Putamen (tissue), 1 donor: ENCODE results near the gene TNNC2.
"Not testable (repeated sequence)": the region's sequence is repeated elsewhere in the genome, so short reads cannot be mapped to it uniquely, and the experiment has no call there.

Experiments used
- DNase-seq: peaks from one replicate; pipeline ENCODE4 v3.0.0-alpha.2; 2016; ENCODE audit warnings: low spot score

TNNC2 gene

DNA sequence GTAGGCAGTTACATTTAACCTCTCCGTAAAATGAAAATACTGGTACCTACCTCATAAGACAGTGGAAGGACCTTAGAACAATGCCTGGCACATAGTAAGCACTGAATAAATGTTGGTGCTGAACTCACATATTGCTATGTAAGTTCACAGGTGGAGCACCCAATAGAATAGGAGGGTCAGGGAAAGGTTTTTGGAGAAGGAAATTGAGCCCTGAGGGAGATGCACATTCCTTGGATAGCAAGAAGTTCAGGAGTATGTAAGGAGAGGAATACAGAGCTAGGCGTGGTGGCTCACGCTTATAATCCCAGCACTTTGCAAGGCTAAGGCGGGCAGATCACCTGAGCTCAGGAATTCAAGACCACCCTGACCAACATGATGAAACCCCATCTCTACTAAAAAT lies 7.6 kb downstream of the TNNC2 start:
- no peak for DNase-seq

DNA sequence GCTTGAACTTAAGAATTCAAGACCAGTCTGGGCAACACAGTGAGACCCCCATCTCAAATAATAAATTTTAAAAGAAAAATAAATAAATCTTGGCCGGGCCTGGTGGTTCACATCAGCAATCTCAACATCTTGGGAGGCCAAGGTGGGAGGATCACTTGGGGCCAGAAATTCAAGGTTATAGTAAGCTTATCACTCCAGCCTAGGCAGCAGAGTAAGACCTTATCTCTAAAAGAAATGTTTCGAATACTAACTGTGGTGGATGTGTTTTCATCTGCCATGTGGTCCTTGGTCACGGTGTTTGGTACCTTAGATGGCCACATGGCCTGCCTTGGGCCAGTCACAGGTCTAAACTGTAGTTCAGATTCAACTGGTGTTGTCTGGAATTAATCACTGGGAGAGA lies 8.9 kb downstream of the TNNC2 start:
- no peak for DNase-seq

DNA sequence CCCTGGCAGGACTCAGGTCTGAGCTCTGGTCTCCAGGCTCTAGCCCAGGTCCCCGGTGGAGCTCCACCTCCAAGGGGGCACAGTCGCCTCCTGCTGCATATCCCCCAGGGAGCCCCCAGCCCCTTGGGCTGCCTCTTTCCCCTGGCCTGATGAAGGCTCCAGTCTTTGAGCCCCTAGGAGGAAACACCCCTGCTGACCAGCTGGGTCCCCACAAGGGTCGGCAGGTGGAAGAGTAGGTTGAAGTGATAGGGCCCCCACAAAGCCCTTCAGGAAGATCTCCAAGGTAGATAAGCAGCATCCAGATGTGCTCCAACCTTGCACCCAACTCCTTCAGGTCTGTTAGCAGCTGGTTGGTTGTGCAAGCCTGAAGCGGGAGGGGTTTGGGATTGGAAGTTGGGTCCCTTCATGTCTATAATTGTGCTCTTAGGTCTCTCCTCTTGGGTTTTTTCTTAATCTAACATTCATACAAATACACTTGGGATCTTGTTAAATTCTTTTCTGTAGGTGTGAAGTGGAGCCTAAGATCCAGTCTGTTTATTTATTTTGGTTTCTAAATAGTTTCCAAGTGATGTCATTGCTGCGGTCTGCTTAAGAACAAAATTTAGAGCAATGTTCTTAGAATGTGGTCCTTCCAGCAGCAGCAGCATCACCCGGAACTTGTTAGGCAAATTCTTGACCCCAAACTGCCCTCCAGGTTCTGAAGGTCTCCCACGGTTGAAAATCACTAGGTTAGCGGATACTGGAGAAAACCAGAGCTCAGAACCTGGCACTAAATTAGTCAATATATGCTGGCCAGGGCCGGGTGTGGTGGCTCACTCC lies 9.5 kb downstream of the TNNC2 start:
- DNase-seq, result no peak

DNA sequence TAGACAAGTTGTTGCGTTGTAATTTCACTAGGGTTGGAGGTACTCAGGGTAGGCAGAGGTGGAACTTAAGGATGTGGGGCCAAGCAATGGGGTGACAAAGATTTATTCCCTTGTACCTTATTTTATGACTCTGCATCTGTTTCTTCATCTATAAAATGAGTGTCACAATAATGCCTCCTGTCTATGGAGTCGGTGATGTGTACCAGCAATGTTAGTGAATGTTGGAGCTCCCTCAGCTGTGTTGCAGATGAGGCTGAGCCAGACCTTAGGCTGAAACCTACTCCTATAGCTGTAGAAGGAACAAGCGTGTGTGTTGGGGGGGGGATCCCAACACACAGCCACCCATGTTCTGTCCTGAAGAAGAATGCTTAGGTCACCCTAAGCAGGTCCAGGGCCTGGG lies 10.2 kb downstream of the TNNC2 start:
- no peak for DNase-seq

DNA sequence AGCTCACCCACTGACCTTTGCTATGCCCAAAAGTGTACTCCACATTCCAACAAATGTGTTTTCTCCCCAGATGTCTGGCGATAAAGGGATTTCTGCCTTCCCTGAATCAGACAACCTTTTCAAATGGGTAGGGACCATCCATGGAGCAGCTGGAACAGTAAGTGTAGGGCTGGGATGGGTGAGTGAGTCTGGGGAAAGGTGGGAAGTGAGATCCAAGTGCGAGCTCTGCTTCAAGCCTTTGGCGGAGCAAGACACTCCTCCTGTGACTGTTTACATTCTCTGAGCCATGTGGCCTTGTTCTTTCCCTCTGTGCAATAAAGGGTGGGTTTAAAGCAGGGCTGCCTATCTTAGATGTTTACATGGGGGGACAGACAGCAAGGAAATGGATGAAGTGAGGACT lies 12.8 kb downstream of the TNNC2 start:
- no peak for DNase-seq

DNA sequence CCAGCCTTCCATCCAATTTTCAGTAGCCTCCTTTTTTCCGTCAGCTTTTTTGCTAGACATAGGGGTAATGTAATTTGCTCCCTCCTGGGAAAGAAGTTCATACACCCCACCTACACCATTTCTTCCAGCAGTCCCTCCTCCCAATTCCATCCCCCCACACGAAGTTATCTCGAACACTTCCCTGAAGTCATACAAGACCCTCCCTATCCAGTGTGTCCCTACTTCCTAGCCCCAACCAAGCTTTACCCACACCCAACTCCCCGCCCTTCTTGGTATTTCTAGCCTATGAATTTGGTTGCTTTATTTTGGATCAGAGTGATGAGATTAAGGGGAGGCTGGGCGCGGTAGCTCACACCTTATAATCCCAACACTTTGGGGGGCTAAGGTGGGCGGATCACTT lies 13.6 kb downstream of the TNNC2 start:
- DNase-seq, result no peak

DNA sequence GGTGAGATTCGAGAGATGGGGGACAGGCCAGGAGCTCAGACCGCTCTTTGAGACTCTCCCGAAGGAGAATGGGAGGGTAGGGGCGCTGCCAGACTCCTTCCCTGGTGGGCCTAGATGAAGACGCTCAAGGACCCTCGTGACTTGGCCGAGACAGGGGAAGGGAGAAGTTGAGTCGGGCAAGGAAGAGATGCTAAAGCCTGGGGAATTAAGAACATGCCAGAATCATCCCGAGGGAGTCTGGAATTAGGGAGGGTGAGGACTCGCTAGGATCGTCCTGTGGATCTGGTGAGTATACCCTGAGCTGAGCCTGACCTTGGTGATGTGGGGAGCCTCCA lies 14.1 kb downstream of the TNNC2 start:
- no peak for DNase-seq

DNA sequence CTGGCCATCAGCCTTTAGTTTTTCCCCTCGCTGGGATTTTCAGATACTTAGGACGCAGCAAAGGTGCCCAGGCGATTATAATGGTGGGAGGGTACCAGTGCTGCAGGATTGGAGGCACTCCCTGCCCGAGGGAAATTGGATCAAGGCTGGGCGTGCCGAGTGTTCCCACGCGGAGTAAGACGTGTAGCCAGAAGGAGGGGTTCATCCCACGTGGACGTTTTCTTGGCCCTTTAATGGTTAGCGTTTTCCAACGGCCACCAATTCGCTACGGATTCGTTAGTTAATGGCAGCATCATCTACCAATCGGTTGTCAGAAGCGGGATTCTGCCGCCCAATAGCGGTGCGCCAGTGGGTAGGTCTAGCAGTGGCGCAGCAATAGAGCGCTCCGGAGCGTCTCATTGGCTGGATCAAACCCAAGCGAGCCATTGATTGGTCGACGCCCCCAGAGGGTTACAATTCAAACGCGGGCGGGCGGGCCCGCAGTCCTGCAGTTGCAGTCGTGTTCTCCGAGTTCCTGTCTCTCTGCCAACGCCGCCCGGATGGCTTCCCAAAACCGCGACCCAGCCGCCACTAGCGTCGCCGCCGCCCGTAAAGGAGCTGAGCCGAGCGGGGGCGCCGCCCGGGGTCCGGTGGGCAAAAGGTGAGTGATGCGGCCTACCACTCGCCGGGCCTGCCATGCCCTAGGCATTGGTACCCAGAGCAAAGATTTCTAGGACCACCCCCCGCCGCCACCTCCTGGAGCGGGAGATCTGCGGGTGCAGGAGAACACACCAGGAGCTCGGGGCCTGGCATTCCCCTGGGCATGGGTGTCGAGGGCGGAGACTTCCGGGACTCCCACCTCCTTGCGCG lies 14.7 kb downstream of the TNNC2 start, which contains the start of gene UBE2C:
Gene UBE2C (plus strand): TSS at position 488 of the 849 bp plus-strand sequence. CDS start 52 bp downstream, at position 540.
- peak; percentile 99 for DNase-seq

DNA sequence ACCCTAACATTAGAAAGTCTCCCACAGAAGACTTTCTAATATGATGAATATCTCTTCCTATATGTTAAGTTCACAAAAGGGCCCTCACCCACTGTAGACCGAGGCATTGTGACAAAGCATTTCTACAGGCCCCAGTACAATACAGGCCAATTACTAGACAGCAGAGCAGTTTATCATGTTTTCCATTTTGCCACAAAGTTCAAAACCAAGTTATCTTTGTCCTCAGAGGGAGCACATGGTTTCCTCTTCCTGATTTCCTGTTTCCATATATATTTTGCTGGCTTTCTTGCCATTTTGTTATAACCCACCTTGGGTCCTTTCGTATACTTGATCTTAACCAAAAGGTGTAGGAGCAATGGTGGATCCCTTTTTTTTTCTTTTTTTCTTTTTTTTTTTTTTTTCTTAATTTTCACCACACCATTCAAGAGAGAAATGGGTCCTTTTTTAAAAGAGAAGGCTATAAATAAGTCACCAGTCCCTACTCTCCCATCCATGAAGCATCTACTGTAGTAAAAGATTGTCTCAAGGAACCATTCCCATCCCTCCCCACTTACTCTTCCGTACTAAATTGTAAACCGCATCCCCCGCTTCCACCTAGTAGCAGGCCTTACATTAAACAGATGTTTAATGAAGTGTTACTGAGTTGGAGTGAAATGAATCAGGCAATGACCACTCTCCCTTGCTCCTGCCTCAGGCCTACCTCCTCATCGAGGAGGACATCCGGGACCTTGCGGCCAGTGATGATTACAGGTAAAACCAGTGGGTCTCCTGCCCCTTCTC lies 16.7 kb downstream of the TNNC2 start:
- no peak for DNase-seq

DNA sequence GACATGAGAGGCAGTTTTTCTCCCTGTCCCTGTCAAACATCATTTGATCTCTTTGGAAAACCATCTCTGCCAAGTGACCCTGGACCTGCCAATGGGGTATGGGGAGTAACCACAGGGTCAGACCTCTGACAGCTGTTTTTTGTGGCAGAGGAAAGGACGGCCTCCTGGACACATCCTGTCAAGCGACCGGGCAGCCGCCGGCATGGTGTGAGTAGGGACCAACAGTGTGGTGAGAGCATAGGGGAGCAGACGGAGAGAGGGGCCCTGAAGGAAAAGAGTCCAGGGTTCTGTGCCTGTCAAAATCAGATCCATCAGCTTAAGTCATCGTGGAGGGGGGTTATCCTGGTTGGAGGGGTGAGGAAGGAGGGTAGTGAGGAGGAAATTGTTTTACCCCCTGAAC lies 25.3 kb downstream of the TNNC2 start:
- no peak for DNase-seq

DNA sequence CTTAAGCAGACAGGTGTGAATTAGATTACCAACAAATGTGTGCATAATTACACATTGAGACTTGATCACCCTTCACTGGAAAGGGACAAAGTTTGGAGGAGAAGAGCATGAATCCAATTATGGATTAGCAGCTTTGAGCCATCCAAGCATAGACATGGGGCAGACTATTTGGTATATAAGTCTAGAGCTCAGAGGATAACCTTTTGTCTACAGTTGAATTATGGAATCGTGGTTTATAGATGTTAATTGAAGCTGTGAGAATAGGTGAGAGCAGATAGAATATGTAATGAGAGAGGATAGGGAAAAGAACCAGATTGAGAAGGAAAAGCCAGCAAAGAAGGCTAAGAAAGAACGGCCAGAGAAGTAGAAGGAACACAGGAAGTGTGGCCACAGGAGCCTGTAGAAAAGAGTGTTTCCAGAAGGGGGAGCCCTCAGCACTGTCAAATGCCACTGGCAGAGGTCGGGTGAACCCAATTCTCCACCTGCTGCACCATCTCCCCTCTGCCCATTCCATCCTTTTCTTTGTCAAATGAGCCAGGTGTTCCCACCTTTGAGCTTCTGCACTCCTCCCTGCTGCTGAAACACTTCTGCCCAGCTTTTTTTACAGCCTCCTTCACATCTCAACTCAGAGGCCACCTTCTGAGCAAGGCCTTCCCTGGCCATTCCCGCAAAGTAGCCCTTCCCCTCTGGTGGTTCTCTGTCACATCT lies 28.0 kb downstream of the TNNC2 start:
- DNase-seq, result peak; percentile 45

DNA sequence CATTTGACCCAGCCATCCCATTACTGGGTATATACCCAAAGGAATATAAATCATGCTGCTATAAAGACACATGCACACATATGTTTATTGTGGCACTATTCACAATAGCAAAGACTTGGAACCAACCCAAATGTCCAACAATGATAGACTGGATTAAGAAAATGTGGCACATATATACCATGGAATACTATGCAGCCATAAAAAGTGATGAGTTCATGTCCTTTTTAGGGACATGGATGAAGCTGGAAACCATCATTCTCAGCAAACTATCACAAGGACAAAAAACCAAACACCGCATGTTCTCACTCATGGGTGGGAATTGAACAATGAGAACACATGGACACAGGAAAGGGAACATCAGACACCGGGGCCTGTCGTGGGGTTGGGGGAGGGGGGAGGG lies 29.2 kb downstream of the TNNC2 start:
- not testable (repeated sequence) for DNase-seq

DNA sequence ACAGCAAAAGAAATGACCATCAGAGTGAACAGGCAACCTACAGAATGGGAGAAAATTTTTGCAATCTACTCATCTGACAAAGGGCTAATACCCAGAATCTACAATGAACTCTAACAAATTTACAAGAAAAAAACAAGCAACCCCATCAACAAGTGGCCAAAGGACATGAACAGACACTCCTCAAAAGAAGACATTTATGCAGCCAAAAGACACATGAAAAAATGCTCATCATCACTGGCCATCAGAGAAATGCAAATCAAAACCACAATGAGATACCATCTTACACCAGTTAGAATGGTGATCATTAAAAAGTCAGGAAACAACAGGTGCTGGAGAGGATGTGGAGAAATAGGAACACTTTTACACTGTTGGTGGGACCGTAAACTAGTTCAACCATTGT lies 29.6 kb downstream of the TNNC2 start:
- not testable (repeated sequence) for DNase-seq

DNA sequence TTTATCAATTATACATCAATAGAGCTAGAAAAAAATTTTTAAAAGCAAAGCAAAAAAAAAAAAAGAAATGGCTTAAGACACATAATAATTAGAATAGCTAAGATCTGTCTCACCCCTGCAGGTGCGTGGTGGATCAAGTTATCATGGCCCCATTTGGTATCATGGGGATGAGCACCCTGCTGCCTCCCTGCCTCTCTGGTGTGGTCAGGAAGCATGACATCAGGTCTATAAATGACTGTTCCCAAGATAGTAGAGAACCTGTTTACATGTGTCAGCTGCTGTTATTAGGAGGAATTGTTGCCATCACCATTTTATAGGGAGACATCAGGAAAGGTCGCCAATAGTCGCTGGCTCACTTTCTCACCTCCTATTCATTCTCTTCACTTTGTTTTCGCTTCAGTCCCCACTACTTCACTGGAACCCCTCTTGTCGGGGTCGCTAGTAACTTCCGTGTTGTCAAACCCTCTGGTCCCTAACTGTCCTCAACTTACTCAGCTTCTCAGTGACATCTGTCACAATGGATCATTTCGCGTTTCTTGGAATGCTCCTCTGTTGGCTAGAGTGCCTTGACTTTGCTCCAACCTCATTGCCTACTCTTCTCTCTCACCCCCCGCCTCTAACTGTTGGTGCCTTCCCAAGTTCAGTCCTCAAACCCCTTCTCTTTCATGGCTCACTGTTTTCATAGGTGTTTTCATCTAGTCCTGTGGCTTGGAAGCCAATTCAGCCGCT lies 30.6 kb downstream of the TNNC2 start:
- DNase-seq, result no peak

DNA sequence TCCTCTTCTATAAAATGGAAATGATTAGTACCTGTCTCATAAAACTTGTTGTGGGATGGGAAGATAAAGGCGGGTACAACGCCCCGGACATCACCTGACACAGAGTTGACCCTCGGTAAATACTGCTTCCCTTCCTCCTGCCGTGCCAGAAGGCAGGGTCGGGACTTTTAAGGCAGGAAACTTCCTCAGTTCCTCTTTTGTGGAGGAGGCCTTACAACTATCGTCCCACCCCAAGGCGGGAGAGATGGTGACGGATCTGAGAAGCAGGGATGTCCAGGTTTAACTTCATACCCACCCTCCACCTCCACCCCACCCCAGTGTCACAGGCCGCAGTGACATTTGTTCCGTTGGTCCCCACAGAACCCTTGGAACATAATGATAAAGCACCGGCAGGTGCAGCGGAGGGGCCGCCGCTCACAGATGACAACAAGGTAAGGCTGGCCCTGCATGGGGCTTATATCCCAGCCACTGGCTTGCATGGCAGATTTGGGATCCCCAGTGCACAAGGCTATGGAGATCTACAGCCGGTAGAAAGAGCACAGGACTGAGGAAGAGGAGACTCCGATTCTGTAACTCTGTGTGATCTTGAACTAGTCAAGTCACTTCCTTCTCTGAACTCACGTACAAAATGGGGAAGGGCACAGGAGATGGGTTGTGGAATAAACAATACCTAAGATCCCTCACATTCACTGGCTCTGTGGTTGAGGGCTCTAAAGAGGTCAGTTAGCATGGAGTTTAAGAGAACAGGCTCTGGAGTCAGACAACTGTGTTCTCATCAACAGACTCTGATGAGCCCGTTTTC lies 34.6 kb downstream of the TNNC2 start:
- DNase-seq, result no peak

DNA sequence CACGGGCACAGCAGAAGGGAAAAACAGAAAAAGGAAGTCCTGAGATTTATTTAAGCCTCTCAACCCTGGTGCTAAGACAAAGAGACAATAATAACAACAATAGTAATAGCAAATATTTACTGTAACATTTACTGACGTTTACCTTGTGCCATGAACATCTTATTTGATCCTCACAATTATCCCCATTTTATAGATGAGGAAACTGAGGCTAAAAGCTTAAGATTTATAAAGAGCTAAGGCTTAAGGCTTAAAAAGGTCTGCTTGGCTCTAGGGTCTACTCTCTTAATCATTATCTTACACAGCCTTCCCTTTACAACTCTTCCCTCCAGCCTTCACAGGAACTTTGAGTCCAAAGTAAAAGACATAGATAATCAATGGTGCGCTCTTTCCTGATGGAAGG lies 38.8 kb downstream of the TNNC2 start:
- no peak for DNase-seq

DNA sequence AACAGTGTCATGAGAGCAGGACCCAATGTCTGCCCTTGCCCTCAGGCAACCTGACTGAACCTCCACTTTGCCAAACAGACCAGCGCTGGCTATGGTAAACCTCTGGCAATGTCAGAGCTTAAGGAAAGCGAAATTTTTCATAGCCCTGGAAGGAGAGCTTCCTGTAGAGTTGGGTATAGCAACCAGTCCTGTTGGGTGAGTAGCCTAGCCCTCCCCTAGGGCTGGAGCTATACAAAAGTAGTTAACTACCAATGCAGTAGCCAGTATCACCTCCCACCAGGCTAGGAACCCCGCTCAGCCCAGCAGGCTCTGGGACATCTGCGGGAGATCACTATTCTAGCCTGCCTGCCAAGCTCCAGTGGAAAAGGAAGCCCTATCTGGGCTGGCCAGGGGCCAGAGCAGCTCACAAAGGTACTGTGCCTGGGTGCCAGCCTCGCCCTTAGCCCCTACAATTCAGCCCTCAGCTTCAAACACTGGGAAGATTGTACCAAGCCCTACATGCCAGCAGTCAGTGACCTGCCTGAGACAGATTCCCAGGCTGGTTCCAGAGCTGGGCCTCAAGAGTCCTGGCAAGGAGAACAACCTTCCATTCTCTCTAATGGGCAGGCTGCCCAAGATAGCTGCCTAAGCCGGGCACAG lies 43.3 kb downstream of the TNNC2 start:
- peak; percentile 24 for DNase-seq

DNA sequence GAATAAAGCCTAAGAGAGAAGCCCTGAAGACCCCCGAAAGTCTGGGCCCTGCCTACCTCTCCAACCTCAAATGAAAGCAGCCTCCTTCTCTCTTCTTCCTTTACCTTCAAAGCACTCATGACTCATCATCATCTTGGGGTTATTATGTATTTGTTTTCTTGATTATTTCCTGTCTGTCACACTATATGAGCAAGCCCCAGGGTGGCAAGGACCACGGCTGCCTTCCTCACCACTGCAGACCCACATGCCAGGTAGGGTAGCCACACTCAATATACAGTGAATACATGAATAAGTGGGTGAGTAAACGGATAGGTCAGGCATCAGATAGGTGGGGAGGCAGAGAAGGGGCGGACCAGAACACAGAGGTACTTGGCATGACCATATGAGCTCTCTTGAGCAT lies 44.2 kb downstream of the TNNC2 start:
- no peak for DNase-seq

DNA sequence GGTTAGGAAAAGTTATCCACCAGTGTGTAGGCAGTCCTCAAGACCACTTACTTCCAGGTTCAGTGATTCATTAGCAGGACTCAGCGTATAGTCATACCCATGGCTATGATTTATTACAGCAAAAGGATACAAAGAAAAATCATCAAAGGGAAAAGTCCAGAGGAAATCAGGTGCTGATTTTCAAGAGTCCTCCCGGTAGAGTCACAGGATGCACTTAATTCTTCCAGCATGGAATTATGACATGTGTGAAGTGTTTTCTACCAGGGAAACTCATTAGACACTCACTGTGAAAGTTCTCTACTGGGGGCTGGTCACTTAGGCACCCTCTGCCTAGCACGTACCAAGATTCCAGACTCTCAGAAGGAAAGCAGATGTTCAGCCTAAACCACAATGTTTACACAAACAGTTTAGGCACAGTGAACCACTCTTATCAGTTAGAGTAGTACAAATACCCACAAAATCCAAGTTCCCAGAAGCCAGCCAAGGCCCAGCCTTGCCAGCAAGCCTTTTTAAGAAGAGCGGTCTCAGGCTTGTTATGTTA lies 45.7 kb downstream of the TNNC2 start:
- no peak for DNase-seq

DNA sequence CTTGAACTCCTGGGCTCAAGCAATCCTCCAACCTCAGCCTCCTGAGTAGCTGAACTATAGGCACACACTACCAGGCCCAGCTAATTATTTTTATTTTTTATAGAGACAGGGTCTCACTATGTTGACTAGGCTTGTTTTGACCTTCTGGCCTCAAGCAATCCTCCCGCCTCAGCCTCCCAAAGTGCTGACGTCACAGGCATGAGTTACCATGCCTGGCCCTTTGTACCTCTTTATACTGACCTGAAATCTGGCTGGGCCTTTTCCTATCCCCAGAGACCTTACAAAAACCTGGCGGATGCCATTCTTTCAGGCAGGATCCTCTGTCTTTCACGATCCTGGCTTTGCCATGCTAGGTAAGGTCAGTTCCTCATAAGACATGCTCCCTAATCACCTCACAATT lies 47.0 kb downstream of the TNNC2 start:
- DNase-seq, result no peak
